ENCODE data around the gene OGG1.

- TF ChIP-seq CTCF (IDR thresholded peaks at IDR 0.05): no peak
- no peak for TF ChIP-seq POLR2AphosphoS5 (IDR thresholded peaks at IDR 0.05)
- TF ChIP-seq EP300 (IDR thresholded peaks at IDR 0.05): no peak
- no peak for TF ChIP-seq POLR2A (IDR thresholded peaks at IDR 0.05)
Observed at GRCh38 chr3:9701006-9701405, 48.7 kb upstream of the OGG1 start.
